H1 (cell line): ENCODE measurements around the gene TTC38. TPM values are rescaled to one million over a fixed set of nuclear protein-coding genes. Genes with fewer than 3 reads are reported as not detected.

Experiments
- CTCF ChIA-PET: fragments of 300-600 bp; sonication (Branson Sonifier 250); formaldehyde crosslinking; loops from one replicate; lab custom pipeline; 2021; ENCODE audit not compliant: partially characterized antibody; lab: Charles Lee
- POLR2A ChIA-PET: fragments of 300-600 bp; sonication (Branson Sonifier 250); formaldehyde crosslinking; loops from one replicate; lab custom pipeline; 2021; ENCODE audit warnings: inconsistent platforms; ENCODE audit not compliant: partially characterized antibody; lab: Charles Lee
- DNase-seq, 2 experiments: peaks; one replicate each; pipeline versions ENCODE4 v3.0.0 to v3.0.0-alpha.2; 2010 to 2022; ENCODE audit warnings: low spot score in 2 of 2, low read depth in 1 of 2, mixed read lengths in 1 of 2
- FAIRE-seq: peaks from 2 replicates; lab custom pipeline; 2011; peaks lifted over from hg19 to GRCh38; lab: Jason Lieb, UNC
- H2AFZ ChIP-seq: 2 replicates; pipeline ENCODE4 v1.8.1; 2012; ENCODE audit warnings: low read length, inconsistent platforms
- H2AK5ac ChIP-seq: 2 replicates; pipeline ENCODE4 v1.6.1; 2013; ENCODE audit warnings: low read depth, low read length
- H2BK120ac ChIP-seq: replicated peaks from 2 replicates; pipeline ENCODE3; 2013; ENCODE audit warnings: low read depth, low read length, inconsistent platforms
- H2BK12ac ChIP-seq: 2 replicates; pipeline ENCODE4 v1.6.1; 2013; ENCODE audit warnings: low read depth, low read length
- H2BK15ac ChIP-seq: 2 replicates; pipeline ENCODE4 v1.6.1; 2013; ENCODE audit warnings: low read length
- H2BK20ac ChIP-seq: 2 replicates; pipeline ENCODE4 v1.6.1; 2013; ENCODE audit warnings: low read length
- H2BK5ac ChIP-seq: 2 replicates; pipeline ENCODE4 v1.6.1; 2013; ENCODE audit warnings: low read depth, low read length
- H3K14ac ChIP-seq: 2 replicates; pipeline ENCODE4 v1.6.1; 2013; ENCODE audit warnings: inconsistent platforms; ENCODE audit not compliant: insufficient read length
- H3K18ac ChIP-seq: 2 replicates; pipeline ENCODE4 v1.6.1; 2013; ENCODE audit warnings: low read length; ENCODE audit errors: extremely low read depth
- H3K23ac ChIP-seq: 2 replicates; pipeline ENCODE4 v1.6.1; 2013; ENCODE audit warnings: inconsistent platforms; ENCODE audit not compliant: insufficient read length
- H3K23me2 ChIP-seq: 2 replicates; pipeline ENCODE4 v1.6.1; 2013; ENCODE audit warnings: low read depth, low read length
- H3K27ac ChIP-seq: 2 replicates; pipeline ENCODE4 v1.6.1; 2011; ENCODE audit warnings: low read depth, low read length, inconsistent platforms
- H3K27me3 ChIP-seq, 4 experiments: replicated peaks in 1 of 4; 1 replicate in 1 of 4; 2 replicates in 3 of 4; pipeline versions ENCODE4 v1.6.1 to v1.8.1; 2011 to 2013; ENCODE audit warnings: low read length in 3 of 4, mild to moderate bottlenecking in 3 of 4, inconsistent platforms in 2 of 4, mixed read lengths in 2 of 4, moderate library complexity in 1 of 4; ENCODE audit not compliant: control insufficient read depth in 3 of 4, insufficient read depth in 3 of 4; ENCODE audit errors: extremely low read depth in 1 of 4
- H3K36me3 ChIP-seq, 4 experiments: 2 replicates each; pipeline versions ENCODE4 v1.6.1 to v1.8.1; 2011 to 2013; ENCODE audit warnings: mild to moderate bottlenecking in 4 of 4, low read length in 3 of 4, moderate library complexity in 2 of 4, control low read depth in 1 of 4, inconsistent platforms in 1 of 4; ENCODE audit not compliant: insufficient read depth in 4 of 4, control insufficient read depth in 2 of 4
- H3K4ac ChIP-seq: replicated peaks from 2 replicates; pipeline ENCODE3; 2013; ENCODE audit warnings: low read length, low read depth, mixed read lengths, inconsistent platforms; ENCODE audit not compliant: insufficient read length
- H3K4me1 ChIP-seq, 4 experiments: replicated peaks in 1 of 4; 1 replicate in 1 of 4; 2 replicates in 3 of 4; pipeline versions ENCODE4 v1.6.1 to v1.8.1; 2011 to 2013; ENCODE audit warnings: low read length in 3 of 4, inconsistent platforms in 2 of 4, mixed read lengths in 1 of 4; ENCODE audit not compliant: insufficient read depth in 4 of 4, control insufficient read depth in 3 of 4
- H3K4me2 ChIP-seq, 2 experiments: 2 replicates each; pipeline versions ENCODE4 v1.6.1 to v1.8.1; 2011 to 2013; ENCODE audit warnings: low read depth in 2 of 2, low read length in 2 of 2, control low read depth in 1 of 2, inconsistent platforms in 1 of 2, mild to moderate bottlenecking in 1 of 2; ENCODE audit not compliant: insufficient read depth in 1 of 2
- H3K4me3 ChIP-seq, 4 experiments: fragments of 200-600, 300-600 bp in 1 of 4; sonication (generic), shearing (Covaris generic), sonication (Bioruptor Twin) in 1 of 4; 2 replicates each; pipeline versions ENCODE4 v1.5.1 to v1.8.1; 2011 to 2016; ENCODE audit warnings: low read length in 4 of 4, low read depth in 3 of 4, control low read depth in 2 of 4, inconsistent platforms in 2 of 4, mild to moderate bottlenecking in 2 of 4, mixed read lengths in 1 of 4, moderate library complexity in 1 of 4; ENCODE audit not compliant: insufficient read depth in 2 of 4; ENCODE audit errors: extremely low read depth in 1 of 4
- H3K56ac ChIP-seq: replicated peaks from 2 replicates; pipeline ENCODE3; 2013; ENCODE audit warnings: low read depth, mild to moderate bottlenecking, mixed read lengths, low read length, inconsistent platforms; ENCODE audit not compliant: insufficient read length
- H3K79me1 ChIP-seq: 2 replicates; pipeline ENCODE4 v1.6.1; 2013; ENCODE audit warnings: low read depth, low read length, control low read depth
- H3K79me2 ChIP-seq, 2 experiments: 2 replicates each; pipeline versions ENCODE4 v1.6.1 to v1.8.1; 2012 to 2013; ENCODE audit warnings: low read length in 2 of 2, mild to moderate bottlenecking in 2 of 2, inconsistent platforms in 1 of 2; ENCODE audit not compliant: insufficient read depth in 2 of 2, control insufficient read depth in 1 of 2
- H3K9ac ChIP-seq, 4 experiments: replicated peaks in 1 of 4; 1 replicate in 1 of 4; 2 replicates in 3 of 4; pipeline versions ENCODE4 v1.6.1 to v1.8.1; 2011 to 2013; ENCODE audit warnings: low read depth in 3 of 4, low read length in 3 of 4, control low read depth in 2 of 4, mild to moderate bottlenecking in 2 of 4, moderate library complexity in 2 of 4, inconsistent platforms in 1 of 4; ENCODE audit errors: extremely low read depth in 1 of 4
- H3K9me3 ChIP-seq, 2 experiments: 2 replicates each; pipeline versions ENCODE4 v1.6.1 to v1.8.1; 2012 to 2013; ENCODE audit warnings: mild to moderate bottlenecking in 2 of 2, moderate library complexity in 2 of 2, control low read depth in 1 of 2, inconsistent platforms in 1 of 2, low read depth in 1 of 2, low read length in 1 of 2, mixed read lengths in 1 of 2; ENCODE audit not compliant: insufficient read depth in 2 of 2
- H4K20me1 ChIP-seq, 2 experiments: replicated peaks in 1 of 2; 2 replicates each; pipeline versions ENCODE3 to v1.8.1; 2011 to 2013; ENCODE audit warnings: inconsistent platforms in 2 of 2, low read length in 2 of 2, mild to moderate bottlenecking in 1 of 2; ENCODE audit not compliant: insufficient read depth in 2 of 2, control insufficient read depth in 1 of 2
- H4K5ac ChIP-seq: 2 replicates; pipeline ENCODE4 v1.6.1; 2013; ENCODE audit warnings: low read length, low read depth, mixed read lengths, inconsistent platforms; ENCODE audit not compliant: insufficient read length
- H4K8ac ChIP-seq: 2 replicates; pipeline ENCODE4 v1.8.0; 2013; ENCODE audit warnings: mild to moderate bottlenecking, moderate library complexity, low read length, inconsistent platforms; ENCODE audit not compliant: insufficient read depth; ENCODE audit errors: extremely low read depth
- H4K91ac ChIP-seq: replicated peaks from 2 replicates; pipeline ENCODE3; 2013; ENCODE audit warnings: low read length, mixed read lengths, inconsistent platforms; ENCODE audit not compliant: insufficient read length
- CBX5 ChIP-seq: fragments of 300-800, 300-1000 bp; sonication (generic); IDR thresholded peaks from 2 replicates; pipeline ENCODE4 v1.7.1; 2016; ENCODE audit warnings: antibody characterized with exemption, low read length, low read depth
- SUZ12 ChIP-seq: fragments of 200-600 bp; sonication (generic); IDR thresholded peaks from 2 replicates; pipeline ENCODE4 v1.6.1; 2012; ENCODE audit warnings: mild to moderate bottlenecking, inconsistent platforms, low read length, moderate library complexity, mixed read lengths
- WGBS, 2 experiments: shearing (Covaris generic) in 1 of 2; methylation state at CpG; one replicate each; pipeline versions ENCODE4 v1.1.6 to v1.1.7; 2013 to 2015; ENCODE audit warnings: low lambda C conversion rate in 2 of 2, mixed read lengths in 2 of 2, inconsistent platforms in 1 of 2, low coverage in 1 of 2, missing lambda C conversion rate in 1 of 2; ENCODE audit not compliant: insufficient replicate concordance in 2 of 2, insufficient coverage in 1 of 2, insufficient read length in 1 of 2; ENCODE audit errors: extremely low coverage in 1 of 2, missing lambda C conversion rate in 1 of 2; 5-methylcytosine and 5-hydroxymethylcytosine counted together
- polyA plus RNA-seq, 7 experiments: library from polyadenylated mRNA; depleted of rRNA in 3 of 7; stranded (reverse) in 5 of 7; unstranded in 2 of 7; fragments of >200 nt in 5 of 7; fragments of 200-250 nt in 2 of 7; gene quantifications; 1 replicate in 5 of 7; 2 replicates in 1 of 7; 4 replicates in 1 of 7; pipeline versions ENCODE4 v1.2.1 to v1.2.3, GENCODE V29; 2011 to 2013; ENCODE audit warnings: missing spikeins in 2 of 7, mixed read lengths in 2 of 7
- total RNA-seq: library from RNA; stranded (reverse); fragmentation: NEBNext Ultra II Directional; extraction: Animal tissue kit (Norgen Biotek cat#: 25700); gene quantifications from 2 replicates; pipeline ENCODE4 v1.2.1, GENCODE V29; 2021

Gene TTC38
- total and polyA plus RNA-seq, 2 of the 8 experiments (the other 6 are each of a cell fraction or from before 2014, with no cell fraction given), result 25.3 to 34.8 TPM

- 88% methylated on average over 10 of the region's 10 CpGs; no CpG with 5 or more reads in 1 of the 2 experiments for WGBS, 2 experiments
- TF ChIP-seq SUZ12, result no peak
- TF ChIP-seq CBX5, result no peak
Observed at GRCh38 chr22:46319319-46319718, 51.5 kb downstream of the TTC38 start.

More at GRCh38 chr22:46319319-46319718, 51.5 kb downstream of the TTC38 start:
- H3K18ac ChIP-seq, result no peak overlapping the region
- no peak overlapping the region for H3K23ac ChIP-seq
- peaks cover 4 to 10% of the 10 kb centered on the region in 2 experiments for H4K20me1 ChIP-seq
- H3K4me2 ChIP-seq, result no peak overlapping the region
- no peak overlapping the region for H3K56ac ChIP-seq
- H3K4me3 ChIP-seq, result no peak overlapping the region
- no peaks in the 10 kb centered on the region for H3K27me3 ChIP-seq
- no peak overlapping the region for H3K4ac ChIP-seq
- FAIRE-seq (no peak), DNase-seq (no peak)
- no peak overlapping the region; the same call in 1 of the 2 replicates for H2BK5ac ChIP-seq
- H3K79me2 ChIP-seq, result no peaks in the 10 kb centered on the region
- no peak overlapping the region for H2BK20ac ChIP-seq
- H2BK12ac ChIP-seq, result no peak overlapping the region
- H3K14ac ChIP-seq, result no peak overlapping the region
- H4K91ac ChIP-seq, result no peak overlapping the region
- no peaks in the 10 kb centered on the region for H3K9me3 ChIP-seq
- POLR2A ChIA-PET, result interaction anchor here (0.9 kb wide), 1 partner anchor 17 kb away, joined by 3 read pairs; no protein-coding TSS in a partner anchor
- H3K79me1 ChIP-seq, result peaks cover 5% of the 10 kb centered on the region; the same call in 1 of the 2 replicates
- H2BK15ac ChIP-seq, result no peak overlapping the region
- H3K9ac ChIP-seq, result no peak overlapping the region
- no peaks in the 10 kb centered on the region for H3K23me2 ChIP-seq
- H2BK120ac ChIP-seq, result no peak overlapping the region
- H3K36me3 ChIP-seq, result peaks cover 10 to 35% (median 20%) of the 10 kb centered on the region in 4 experiments; a peak in 7 of 8 replicates
- H3K4me1 ChIP-seq, result no peaks in the 10 kb centered on the region
- no peak overlapping the region for H3K27ac ChIP-seq
- H2AK5ac ChIP-seq, result no peak overlapping the region
- H4K8ac ChIP-seq, result no peak overlapping the region; the same call in 1 of the 2 replicates
- CTCF ChIA-PET, result interaction anchor here (0.5 to 1.6 kb wide), 2 partner anchors 20 to 123 kb away, joined by 4 read pairs; no protein-coding TSS in a partner anchor
- H2AFZ ChIP-seq, result no peak overlapping the region
- no peak overlapping the region for H4K5ac ChIP-seq
